GM06990 (cell line): Measurements from ENCODE around the gene SPHK2.
"Not testable (repeated sequence)": the region's sequence is repeated elsewhere in the genome, so short reads cannot be mapped to it uniquely, and the experiment has no call there.

Experiments
- DNase-seq: peaks from one replicate; pipeline ENCODE4 v3.0.0-alpha.2; 2011; ENCODE audit not compliant: insufficient read length; ENCODE audit errors: extremely low read depth
- H3K27me3 ChIP-seq: replicated peaks from 2 replicates; pipeline ENCODE4 v1.6.0; 2011; ENCODE audit warnings: low read length; ENCODE audit not compliant: control insufficient read depth, insufficient read depth
- H3K36me3 ChIP-seq: 2 replicates; pipeline ENCODE4 v1.5.1; 2011; ENCODE audit warnings: low read length; ENCODE audit not compliant: control insufficient read depth, insufficient read depth
- H3K4me3 ChIP-seq: replicated peaks from 2 replicates; pipeline ENCODE4 v1.5.1; 2011; ENCODE audit warnings: low read depth, mild to moderate bottlenecking, control low read depth, low read length
- CTCF ChIP-seq: IDR thresholded peaks from 2 replicates; pipeline ENCODE4 v1.5.1; 2011; ENCODE audit warnings: low read length, control low read depth, mild to moderate bottlenecking, inconsistent platforms; ENCODE audit not compliant: insufficient read depth, poor library complexity, severe bottlenecking

SPHK2 gene

GRCh38 chr19:48629297-48629598 lies 9.9 kb downstream of the SPHK2 start:
- H3K4me3 ChIP-seq = no peak overlapping the region
- no peak for TF ChIP-seq CTCF

GRCh38 chr19:48629599-48630295 lies 10.4 kb downstream of the SPHK2 start:
- Histone ChIP-seq H3K27me3 (no peaks in the 10 kb centered on the region), H3K36me3 (peaks cover 10% of the 10 kb centered on the region), H3K4me3 (no peak overlapping the region)
- DNase-seq = no peak
- no peak for TF ChIP-seq CTCF

More at GRCh38 chr19:48629297-48629598, 9.9 kb downstream of the SPHK2 start:
- H3K27me3 ChIP-seq = no peaks in the 10 kb centered on the region
- DNase-seq = no peak
- peaks cover 10% of the 10 kb centered on the region for H3K36me3 ChIP-seq

- no peak for DNase-seq
- Histone ChIP-seq H3K4me3 (no peak overlapping the region), H3K27me3 (no peaks in the 10 kb centered on the region), H3K36me3 (peaks cover 10% of the 10 kb centered on the region)
- TF ChIP-seq CTCF = no peak
Measured at GRCh38 chr19:48630296-48631063, 11.2 kb downstream of the SPHK2 start.

- DNase-seq = no peak
- H3K4me3 ChIP-seq = no peak overlapping the region
- TF ChIP-seq CTCF = no peak
- H3K36me3 ChIP-seq = peaks cover 8% of the 10 kb centered on the region
- H3K27me3 ChIP-seq = no peaks in the 10 kb centered on the region
Measured at GRCh38 chr19:48631225-48631624, 11.9 kb downstream of the SPHK2 start.

GRCh38 chr19:48632286-48632685 lies 13.0 kb downstream of the SPHK2 start:
- H3K27me3 ChIP-seq, H3K4me3 ChIP-seq, H3K36me3 ChIP-seq, DNase-seq: not testable (repeated sequence)

GRCh38 chr19:48632692-48633147 lies 13.4 kb downstream of the SPHK2 start:
- Histone ChIP-seq H3K27me3 (no peaks in the 10 kb centered on the region), H3K36me3 (peaks cover 8% of the 10 kb centered on the region), H3K4me3 (no peak overlapping the region)
- DNase-seq = no peak
- TF ChIP-seq CTCF = no peak
